Upper lobe of right lung (tissue), 1 donor: Measurements from ENCODE around the gene SETD1A. TPM values are rescaled to one million over a fixed set of nuclear protein-coding genes. Genes with fewer than 3 reads are reported as not detected.
A peak's percentile ranks its signal among the peaks of the same experiment; 100 is the strongest.

Source experiments
- ATAC-seq: fragments of 200-7000 bp; cut with Tn5 transposase; one replicate; pipeline ENCODE4 v1.9.1; 2020; ENCODE audit warnings: mild to moderate bottlenecking, moderate library complexity
- DNase-seq: peaks from one replicate; pipeline ENCODE4 v3.0.0-alpha.2; 2020
- H3K27ac ChIP-seq: fragments of 200-600 bp; one replicate; pipeline ENCODE4 v1.8.0; 2022
- H3K27me3 ChIP-seq: fragments of 200-600 bp; one replicate; pipeline ENCODE4 v1.8.0; 2022; ENCODE audit warnings: mild to moderate bottlenecking
- H3K36me3 ChIP-seq: fragments of 200-600 bp; one replicate; pipeline ENCODE4 v1.8.0; 2022
- H3K4me1 ChIP-seq: fragments of 200-600 bp; one replicate; pipeline ENCODE4 v1.8.0; 2022
- H3K4me3 ChIP-seq: fragments of 200-600 bp; one replicate; pipeline ENCODE4 v1.8.0; 2022; ENCODE audit warnings: mild to moderate bottlenecking
- H3K9me3 ChIP-seq: fragments of 200-600 bp; one replicate; pipeline ENCODE4 v1.8.0; 2022
- CTCF ChIP-seq: fragments of 200-600 bp; IDR thresholded peaks from one replicate; pipeline ENCODE4 v1.8.0; 2022; ENCODE audit warnings: antibody characterized with exemption
- intact Hi-C: fragments of 100-400 bp; cut with DNase I; formaldehyde crosslinking; loops from one replicate; pipeline ENCODE4 v1.11.0; 2022
- total RNA-seq: library from RNA; stranded (reverse); fragmentation: NEBNext Ultra II Directional; extraction: Animal tissue kit (Norgen Biotek cat#: 25700); gene quantifications from one replicate; pipeline ENCODE4 v1.2.1, GENCODE V29; 2021
- donor health status: DM: no; HTN: yes; CAD: no; lungs with severe emphysema.

SETD1A gene
- total RNA-seq, 1 donor from 2014 or later: 18.6 TPM

GRCh38 chr16:31031276-31031675 is 73.7 kb downstream of the SETD1A start:
- no peak for TF ChIP-seq CTCF
- peaks cover 17% of the 10 kb centered on the region for H3K36me3 ChIP-seq
- DNase-seq: no peak
- H3K27me3 ChIP-seq: no peaks in the 10 kb centered on the region
- intact Hi-C loops: no loop called here
- H3K4me3 ChIP-seq: no peak overlapping the region
- no peak for ATAC-seq
- H3K9me3 ChIP-seq: no peaks in the 10 kb centered on the region
- H3K27ac ChIP-seq: no peak overlapping the region
- H3K4me1 ChIP-seq: peaks cover 7% of the 10 kb centered on the region

DNA sequence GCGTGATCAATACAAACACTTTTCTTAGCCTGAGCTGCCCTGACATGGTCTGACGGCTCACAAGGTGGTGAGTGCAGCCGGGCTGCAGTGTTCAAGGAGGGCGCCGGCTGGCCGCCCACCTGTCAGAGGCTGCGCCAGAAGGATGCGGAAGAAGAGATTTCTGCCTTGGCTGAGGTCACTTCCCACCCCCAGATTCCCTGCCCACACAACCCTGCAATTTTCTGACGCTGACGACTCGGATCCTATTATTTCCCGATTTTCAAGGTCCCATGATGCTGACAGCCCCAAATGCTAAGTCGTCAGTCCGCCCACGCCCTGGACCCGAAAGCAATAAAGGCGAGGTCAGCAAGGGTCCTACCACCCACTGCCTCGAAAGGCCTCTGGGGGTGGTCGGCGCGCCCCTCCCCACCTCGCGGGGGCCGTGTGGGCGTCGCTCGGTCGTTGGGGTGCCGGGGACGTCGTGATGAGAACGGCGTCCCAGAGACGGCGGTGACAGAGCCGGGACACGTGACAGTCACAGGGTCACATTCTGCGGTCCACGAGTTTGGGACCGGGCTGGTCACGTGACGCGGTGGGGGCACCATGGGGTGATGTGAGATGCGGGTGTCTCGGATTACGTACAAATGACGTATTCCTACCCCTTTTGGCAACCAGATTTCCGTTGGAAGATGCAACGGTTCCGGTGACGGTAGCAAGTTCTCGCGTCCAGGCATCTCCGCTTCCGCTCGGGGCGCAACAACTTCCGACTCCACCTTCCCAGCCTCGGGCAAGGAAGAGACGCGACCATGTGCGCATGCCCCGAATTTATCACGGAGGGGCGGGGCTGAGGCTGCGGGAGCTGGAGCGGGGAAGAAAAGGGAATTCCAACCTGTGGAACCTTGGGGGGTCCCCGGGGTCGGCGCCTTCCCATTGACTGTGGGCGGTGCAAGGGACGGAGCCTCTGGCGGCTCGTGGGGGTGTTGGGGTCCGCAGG is 75.5 kb downstream of the SETD1A start, which contains the start of gene STX4:
Gene STX4 (plus strand): TSS at position 823 of the 973 bp plus-strand sequence. CDS start 248 bp downstream, outside the sequence.
- Histone ChIP-seq H3K36me3 (peaks cover 29% of the 10 kb centered on the region), H3K4me3 (peak within 1 kb of the TSS; percentile 94), H3K27me3 (no peaks in the 10 kb centered on the region), H3K9me3 (no peaks in the 10 kb centered on the region), H3K4me1 (peaks cover 7% of the 10 kb centered on the region), H3K27ac (peak within 1 kb of the TSS; percentile 88)
- DNase-seq (peak; percentile 99), ATAC-seq (peak; percentile 94)
- intact Hi-C loops: no loop called here
- no peak for TF ChIP-seq CTCF

- intact Hi-C loops: no loop called here
- no peak for TF ChIP-seq CTCF
- peak; percentile 81 for ATAC-seq
Observed at GRCh38 chr16:31033709-31034492, 76.3 kb downstream of the SETD1A start.

More at GRCh38 chr16:31033709-31034492, 76.3 kb downstream of the SETD1A start:
- H3K4me1 ChIP-seq: peaks cover 7% of the 10 kb centered on the region
- no peaks in the 10 kb centered on the region for H3K27me3 ChIP-seq
- H3K4me3 ChIP-seq: peak overlapping the region; percentile 94
- H3K9me3 ChIP-seq: no peaks in the 10 kb centered on the region
- H3K36me3 ChIP-seq: peaks cover 37% of the 10 kb centered on the region
- H3K27ac ChIP-seq: peak overlapping the region; percentile 88
- peak; percentile 95 for DNase-seq

Other genes with a start within 250 kb of the SETD1A start
- gene PHKG2, start 209.3 kb upstream of the SETD1A start, total RNA-seq: 26.0 TPM
- gene CFAP119, start 195.7 kb upstream of the SETD1A start, total RNA-seq: 5.5 TPM
- 93.6 TPM for gene RNF40, start 195.4 kb upstream of the SETD1A start, total RNA-seq
- gene ZNF629, start 170.5 kb upstream of the SETD1A start, total RNA-seq: 13.3 TPM
- gene BCL7C, start 63.7 kb upstream of the SETD1A start, total RNA-seq: 25.3 TPM
- 9.3 TPM for gene CTF1, start 61.1 kb upstream of the SETD1A start, total RNA-seq
- 13.4 TPM for gene FBXL19, start 34.2 kb upstream of the SETD1A start, total RNA-seq
- 19.5 TPM for gene ORAI3, start 8.7 kb upstream of the SETD1A start, total RNA-seq
- gene HSD3B7, start 27.5 kb downstream of the SETD1A start, total RNA-seq: 30.4 TPM
- gene STX1B, start 52.9 kb downstream of the SETD1A start, total RNA-seq: 0.58 TPM
- gene STX4, start 75.8 kb downstream of the SETD1A start, total RNA-seq: 91.7 TPM
- 8.3 TPM for gene ZNF668, start 116.5 kb downstream of the SETD1A start, total RNA-seq
- 20.6 TPM for gene ZNF646, start 116.7 kb downstream of the SETD1A start, total RNA-seq
- gene PRSS53, start 131.2 kb downstream of the SETD1A start, total RNA-seq: 1.8 TPM
- 72.7 TPM for gene VKORC1, start 137.0 kb downstream of the SETD1A start, total RNA-seq
- 33.3 TPM for gene BCKDK, start 150.6 kb downstream of the SETD1A start, total RNA-seq
- 80.4 TPM for gene KAT8, start 159.9 kb downstream of the SETD1A start, total RNA-seq
- gene PRSS8, start 178.0 kb downstream of the SETD1A start, total RNA-seq: 103 TPM
- 3.5 TPM for gene PRSS36, start 192.3 kb downstream of the SETD1A start, total RNA-seq
- gene FUS, start 222.4 kb downstream of the SETD1A start, total RNA-seq: 175 TPM
- gene PYCARD, start 245.0 kb downstream of the SETD1A start, total RNA-seq: 49.5 TPM